K562 treated with DMSO at 1 percent for 48 hours (cell line): ENCODE data around the gene PRR23E. TPM values are rescaled to one million over a fixed set of nuclear protein-coding genes. Genes with fewer than 3 reads are reported as not detected.

Experiments
- total RNA-seq: library from RNA; unstranded; fragments of 300-600 nt; gene quantifications from 2 replicates; pipeline ENCODE4 v1.2.3, GENCODE V29; 2022; ENCODE audit warnings: low replicate concordance; ENCODE audit errors: extremely low read depth

PRR23E gene
- total RNA-seq, result not detected in 2 replicates

GRCh38 chr3:127192576-127193232, at the start of gene PRR23E:
PRR23E (plus strand) TSS chr3:127193131; CDS start chr3:127196686, 3,555 bp downstream.

Other genes with a start within 250 kb of the PRR23E start
- gene PLXNA1, start 210.0 kb upstream of the PRR23E start, total RNA-seq, result 37.9 TPM in 1 of 2 replicates, not detected in the other
- not detected in 2 replicates for gene PRR20G, start 94.9 kb downstream of the PRR23E start, total RNA-seq